Right lobe of liver (tissue), 4 donors: Measurements from ENCODE around the gene SRPX.

ENCODE experiments used
- POLR2A ChIP-seq: fragments of 450-650 bp; IDR thresholded peaks from one replicate; pipeline ENCODE4 v1.6.1; 2017; ENCODE audit warnings: antibody characterized with exemption, mild to moderate bottlenecking
- TF ChIP-seq, protein P1 (sequence below), 4 donors: fragments of 200-600 bp in 3 of 4; fragments of 450-650 bp in 1 of 4; IDR thresholded peaks; one replicate each; pipeline versions ENCODE4 v1.5.1 to v1.8.0; 2016 to 2022; ENCODE audit warnings: antibody characterized with exemption in 4 of 4, mild to moderate bottlenecking in 2 of 4
- donor health status: DM: no; HTN: no; CAD: no.
- donor health status: DM: no; HTN: no; CAD: no.
- donor health status: DM: no; HTN: yes; CAD: no.

DNA sequence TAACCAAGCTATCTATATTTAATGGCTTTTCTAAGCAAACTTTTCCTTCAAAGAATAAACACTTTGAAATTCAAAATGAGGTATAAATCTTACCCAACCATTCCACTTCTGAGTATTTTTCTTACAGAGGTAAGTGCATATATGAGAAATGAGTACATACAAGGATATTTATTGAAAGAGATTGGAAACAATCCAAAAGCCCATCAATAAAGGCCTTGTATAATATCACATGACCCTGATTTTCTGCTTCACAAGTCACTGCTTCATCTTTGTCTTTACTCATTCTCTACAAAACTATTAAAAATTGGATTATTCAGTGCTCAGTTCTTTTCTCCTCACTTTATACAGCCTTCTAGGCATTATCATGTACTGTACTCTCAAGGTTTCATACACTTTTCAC, 91.3 kb downstream of the SRPX start:
- TF ChIP-seq, protein P1, sequence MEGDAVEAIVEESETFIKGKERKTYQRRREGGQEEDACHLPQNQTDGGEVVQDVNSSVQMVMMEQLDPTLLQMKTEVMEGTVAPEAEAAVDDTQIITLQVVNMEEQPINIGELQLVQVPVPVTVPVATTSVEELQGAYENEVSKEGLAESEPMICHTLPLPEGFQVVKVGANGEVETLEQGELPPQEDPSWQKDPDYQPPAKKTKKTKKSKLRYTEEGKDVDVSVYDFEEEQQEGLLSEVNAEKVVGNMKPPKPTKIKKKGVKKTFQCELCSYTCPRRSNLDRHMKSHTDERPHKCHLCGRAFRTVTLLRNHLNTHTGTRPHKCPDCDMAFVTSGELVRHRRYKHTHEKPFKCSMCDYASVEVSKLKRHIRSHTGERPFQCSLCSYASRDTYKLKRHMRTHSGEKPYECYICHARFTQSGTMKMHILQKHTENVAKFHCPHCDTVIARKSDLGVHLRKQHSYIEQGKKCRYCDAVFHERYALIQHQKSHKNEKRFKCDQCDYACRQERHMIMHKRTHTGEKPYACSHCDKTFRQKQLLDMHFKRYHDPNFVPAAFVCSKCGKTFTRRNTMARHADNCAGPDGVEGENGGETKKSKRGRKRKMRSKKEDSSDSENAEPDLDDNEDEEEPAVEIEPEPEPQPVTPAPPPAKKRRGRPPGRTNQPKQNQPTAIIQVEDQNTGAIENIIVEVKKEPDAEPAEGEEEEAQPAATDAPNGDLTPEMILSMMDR (IDR thresholded peaks at IDR 0.05), result no peak
- TF ChIP-seq POLR2A, result no peak
